NCI-H446 (cell line): ENCODE measurements around the gene MAGEA2.
"Not testable (repeated sequence)": the region's sequence is repeated elsewhere in the genome, so short reads cannot be mapped to it uniquely, and the experiment has no call there.

Experiments
- DNase-seq, 2 experiments: peaks; one replicate each; lab custom pipeline; 2025; lab: John Stamatoyannopoulos, UW

Gene MAGEA2

GRCh38 chrX:152753686-152754650 lies at the start of gene MAGEA2:
Gene MAGEA2, minus strand, starts transcription at chrX:152753842. Its CDS starts 2,479 bp downstream, at chrX:152751363.
- DNase-seq: not testable (repeated sequence)

DNA sequence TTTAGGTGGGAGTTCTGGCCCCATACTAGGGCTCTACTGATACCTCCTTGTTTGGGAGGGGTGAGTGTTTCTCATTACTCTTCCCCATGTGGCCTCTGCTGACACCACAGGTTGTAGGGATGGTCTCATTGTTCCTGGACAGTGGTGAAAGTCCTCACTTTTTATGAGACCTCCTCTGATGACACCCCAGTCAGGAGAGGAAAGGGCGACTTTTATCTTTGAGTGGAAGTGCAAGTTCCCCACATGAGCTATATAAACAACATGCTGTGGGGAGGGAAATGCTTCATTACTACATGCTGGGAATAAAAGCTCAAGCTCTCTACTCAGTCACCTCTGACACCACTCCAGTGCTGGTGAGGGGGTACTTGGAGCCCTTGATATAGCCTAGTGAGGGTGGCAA lies 45.3 kb upstream of the MAGEA2 start:
- DNase-seq: no peak

DNA sequence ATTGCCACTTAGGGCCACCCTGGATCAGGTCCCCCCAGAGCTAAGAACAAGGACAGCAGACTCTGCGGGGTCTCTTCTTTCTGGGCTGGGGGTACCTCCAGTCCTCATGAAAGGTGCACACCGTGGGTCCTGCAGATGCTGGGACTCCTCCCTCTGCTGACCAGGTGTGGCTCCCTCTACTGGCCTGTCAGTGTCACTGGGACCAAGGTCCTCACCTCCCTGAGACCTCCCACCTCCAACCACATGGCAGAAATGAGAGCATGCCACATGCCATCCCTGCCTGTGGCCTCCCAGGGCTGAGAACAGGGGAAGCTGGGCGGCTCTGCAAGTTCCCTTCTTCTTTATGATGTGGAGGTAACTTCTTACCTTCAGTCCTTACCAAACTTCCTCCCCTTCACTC lies 33.4 kb upstream of the MAGEA2 start:
- DNase-seq: not testable (repeated sequence)

- not testable (repeated sequence) for DNase-seq
These were observed 16.1 kb upstream of the MAGEA2 start, which contains the start of gene MAGEA6 for GRCh38 chrX:152769549-152770289. Gene MAGEA6, minus strand, starts transcription at chrX:152769689. Its CDS starts 2,039 bp downstream, at chrX:152767650.

DNA sequence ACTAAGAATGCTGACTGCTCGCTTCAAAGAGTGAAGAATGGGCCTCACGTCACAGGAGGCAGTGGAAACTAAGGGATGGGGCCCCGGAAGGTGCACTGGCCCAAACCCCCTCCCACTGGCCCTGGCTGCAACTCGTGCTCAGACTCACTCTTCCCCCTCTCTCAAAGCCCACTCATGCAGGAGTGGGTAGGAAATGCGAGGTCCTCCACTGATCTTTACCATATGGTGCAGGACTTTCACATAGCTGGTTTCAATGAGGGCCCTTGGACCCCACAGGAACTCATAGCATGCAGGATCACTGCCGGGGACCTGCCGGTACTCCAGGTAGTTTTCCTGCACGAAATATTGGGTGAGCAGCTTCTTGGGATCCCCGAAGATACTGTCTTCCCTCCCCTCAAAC lies 12.9 kb upstream of the MAGEA2 start:
- not testable (repeated sequence) for DNase-seq

DNA sequence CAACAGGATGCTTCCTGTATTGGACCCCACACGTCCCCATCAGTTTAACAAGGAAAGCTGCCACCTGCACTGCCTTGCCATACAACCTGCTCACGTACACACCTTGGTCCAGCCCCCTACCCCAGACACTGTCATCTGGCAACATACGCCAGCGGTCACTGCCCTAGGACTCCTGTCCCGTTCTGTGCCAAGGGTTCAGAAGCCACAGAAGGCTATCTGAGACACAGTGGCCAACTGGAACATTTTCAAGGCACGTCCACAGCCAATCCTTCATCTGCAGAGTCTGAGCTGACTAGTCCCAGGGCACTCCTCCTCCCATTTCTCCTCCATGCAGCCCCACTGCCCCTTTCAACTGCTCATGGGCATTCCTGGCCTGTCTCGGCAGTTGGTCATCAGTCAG lies 7.9 kb upstream of the MAGEA2 start:
- not testable (repeated sequence) for DNase-seq

DNA sequence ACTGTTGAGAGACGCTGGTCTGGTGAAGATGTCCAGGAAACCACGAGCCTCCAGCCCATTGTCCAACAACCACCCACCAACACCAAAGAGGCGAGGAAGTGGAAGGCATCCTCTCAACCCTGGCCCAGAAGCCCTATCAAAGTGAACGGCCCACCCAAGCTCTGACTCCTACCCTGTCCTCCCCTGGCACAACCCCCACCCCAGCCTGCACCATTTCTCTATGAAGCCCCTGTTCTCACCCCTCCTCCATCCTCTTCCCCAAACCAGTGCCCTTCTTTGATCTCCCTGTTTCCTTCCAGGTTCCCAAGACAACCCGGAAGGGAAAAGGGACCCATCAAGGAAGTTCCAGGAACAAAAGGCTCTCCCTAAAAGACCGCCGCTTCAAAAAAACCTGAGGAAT lies 5.9 kb upstream of the MAGEA2 start:
- not testable (repeated sequence) for DNase-seq

DNA sequence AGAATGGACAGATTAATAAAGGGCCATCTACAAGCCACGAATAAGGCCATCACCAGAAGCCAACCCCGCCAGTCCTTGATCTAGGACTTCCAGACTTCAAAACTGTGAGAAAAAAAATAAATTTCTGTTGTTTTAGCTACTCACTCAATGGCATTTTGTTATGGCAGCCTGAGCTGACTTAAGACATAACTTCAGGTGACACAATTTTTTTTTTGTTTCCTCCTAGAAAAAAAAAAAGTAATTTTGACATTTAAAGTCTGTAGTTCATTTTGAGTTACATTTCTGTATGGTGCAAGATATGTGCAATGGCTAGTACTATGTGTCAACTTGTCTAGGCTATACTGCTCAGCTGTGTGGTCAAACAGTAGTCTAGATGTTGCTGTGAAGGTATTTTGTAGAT lies 5.3 kb upstream of the MAGEA2 start, which contains the start of gene CSAG3:
TSS of gene CSAG3 (plus strand) at position 301 of the 400 bp plus-strand sequence.
- not testable (repeated sequence) for DNase-seq

- DNase-seq: not testable (repeated sequence)
These were observed 1.2 kb upstream of the MAGEA2 start for GRCh38 chrX:152754871-152755270.

DNA sequence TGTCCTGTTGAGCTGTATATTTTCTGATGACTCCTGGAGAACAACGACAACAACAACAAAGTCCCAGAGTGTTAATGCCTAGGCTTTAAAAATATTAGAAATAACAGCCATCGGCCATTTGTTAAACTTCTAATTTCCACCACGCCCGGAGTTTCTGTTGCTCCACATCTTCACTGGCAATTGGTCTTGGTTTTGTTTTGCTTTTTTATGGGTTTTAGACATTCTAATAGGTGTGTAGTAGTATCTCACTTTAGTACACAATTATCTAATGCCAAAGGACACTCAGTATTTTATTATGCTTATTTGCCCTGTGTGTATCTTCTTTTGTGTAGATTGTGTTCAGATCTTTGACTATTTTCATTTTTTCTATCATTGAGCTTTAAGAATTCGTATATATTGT lies 15.1 kb downstream of the MAGEA2 start:
- DNase-seq: no peak

GRCh38 chrX:152736528-152736927 lies 17.1 kb downstream of the MAGEA2 start:
- not testable (repeated sequence) for DNase-seq

DNA sequence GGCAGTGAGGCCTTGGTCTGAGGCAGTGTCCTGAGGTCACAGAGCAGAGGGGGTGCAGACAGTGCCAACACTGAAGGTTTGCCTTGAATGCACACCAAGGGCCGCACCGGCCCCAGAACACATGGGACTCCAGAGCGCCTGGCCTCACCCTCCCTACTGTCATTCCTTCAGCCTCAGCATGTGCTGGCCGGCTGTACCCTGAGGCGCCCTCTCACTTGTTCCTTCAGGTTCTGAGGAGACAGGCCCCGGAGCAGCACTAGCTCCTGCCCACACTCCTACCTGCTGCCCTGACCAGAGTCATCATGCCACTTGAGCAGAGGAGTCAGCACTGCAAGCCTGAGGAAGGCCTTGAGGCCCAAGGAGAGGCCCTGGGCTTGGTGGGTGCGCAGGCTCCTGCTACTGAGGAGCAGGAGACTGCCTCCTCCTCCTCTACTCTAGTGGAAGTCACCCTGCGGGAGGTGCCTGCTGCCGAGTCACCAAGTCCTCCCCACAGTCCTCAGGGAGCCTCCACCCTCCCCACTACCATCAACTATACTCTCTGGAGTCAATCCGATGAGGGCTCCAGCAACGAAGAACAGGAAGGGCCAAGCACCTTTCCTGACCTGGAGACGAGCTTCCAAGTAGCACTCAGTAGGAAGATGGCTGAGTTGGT lies 17.7 kb downstream of the MAGEA2 start:
- DNase-seq: no peak

DNA sequence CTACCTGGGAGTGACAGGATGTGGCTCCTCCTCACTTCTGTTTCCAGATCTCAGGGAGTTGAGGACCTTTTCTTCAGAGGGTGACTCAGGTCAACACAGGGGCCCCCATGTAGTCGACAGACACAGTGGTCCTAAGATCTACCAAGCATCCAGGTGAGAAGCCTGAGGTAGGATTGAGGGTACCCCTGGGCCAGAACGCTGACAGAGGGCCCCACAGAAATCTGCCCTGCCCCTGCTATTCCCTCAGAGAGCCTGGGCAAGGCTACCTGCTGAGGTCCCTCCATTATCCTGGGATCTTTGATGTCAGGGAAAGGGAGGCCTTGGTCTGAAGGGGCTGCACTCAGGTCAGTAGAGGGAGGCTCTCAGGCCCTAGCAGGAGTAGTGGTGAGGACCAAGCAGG lies 18.5 kb downstream of the MAGEA2 start:
- DNase-seq: no peak

DNA sequence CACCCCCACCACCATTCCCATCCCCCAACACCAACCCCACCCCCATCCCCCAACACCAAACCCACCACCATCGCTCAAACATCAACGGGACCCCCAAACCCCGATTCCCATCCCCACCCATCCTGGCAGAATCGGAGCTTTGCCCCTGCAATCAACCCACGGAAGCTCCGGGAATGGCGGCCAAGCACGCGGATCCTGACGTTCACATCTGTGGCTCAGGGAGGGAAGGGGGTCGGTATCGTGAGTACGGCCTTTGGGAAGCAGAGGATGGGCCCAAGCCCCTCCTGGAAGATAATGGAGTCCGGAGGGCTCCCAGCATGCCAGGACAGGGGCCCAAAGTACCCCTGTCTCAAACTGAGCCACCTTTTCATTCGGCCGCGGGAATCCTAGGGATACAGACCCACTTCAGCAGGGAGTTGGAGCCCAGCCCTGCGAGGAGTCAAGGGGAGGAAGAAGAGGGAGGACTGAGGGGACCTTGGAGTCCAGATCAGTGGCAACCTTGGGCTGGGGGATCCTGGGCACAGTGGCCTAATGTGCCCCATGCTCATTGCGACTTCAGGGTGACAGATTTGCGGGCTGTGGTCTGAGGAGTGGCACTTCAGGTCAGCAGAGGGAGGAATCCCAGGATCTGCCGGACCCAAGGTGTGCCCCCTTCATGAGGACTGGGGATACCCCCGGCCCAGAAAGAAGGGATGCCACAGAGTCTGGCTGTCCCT lies 19.3 kb downstream of the MAGEA2 start:
- DNase-seq: not testable (repeated sequence)

DNA sequence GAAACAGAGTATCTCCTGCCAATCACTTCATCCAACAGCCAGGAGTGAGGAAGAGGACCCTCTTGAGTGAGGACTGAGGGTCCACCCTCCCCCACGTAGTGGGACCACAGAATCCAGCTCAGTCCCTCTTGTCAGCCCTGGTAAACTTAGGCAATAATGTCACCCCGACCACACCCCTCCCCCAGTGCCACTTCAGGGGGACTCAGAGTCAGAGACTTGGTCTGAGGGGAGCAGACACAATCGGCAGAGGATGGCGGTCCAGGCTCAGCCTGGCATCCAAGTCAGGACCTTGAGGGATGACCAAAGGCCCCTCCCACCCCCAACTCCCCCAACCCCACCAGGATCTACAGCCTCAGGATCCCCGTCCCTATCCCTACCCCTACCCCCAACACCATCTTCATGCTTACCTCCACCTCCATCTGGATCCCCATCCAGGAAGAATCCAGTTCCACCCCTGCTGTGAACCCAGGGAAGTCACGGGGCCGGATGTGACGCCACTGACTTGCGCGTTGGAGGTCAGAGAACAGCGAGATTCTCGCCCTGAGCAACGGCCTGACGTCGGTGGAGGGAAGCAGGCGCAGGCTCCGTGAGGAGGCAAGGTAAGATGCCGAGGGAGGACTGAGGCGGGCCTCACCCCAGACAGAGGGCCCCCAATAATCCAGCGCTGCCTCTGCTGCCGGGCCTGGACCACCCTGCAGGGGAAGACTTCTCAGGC lies 20.2 kb downstream of the MAGEA2 start, which contains the start of the genes CSAG1 and MAGEA12:
TSS of gene CSAG1 (minus strand) at position 461 of the 715 bp plus-strand sequence. CDS start 1,261 bp downstream, outside the sequence.
TSS of gene MAGEA12 (plus strand) at position 497 of the 715 bp plus-strand sequence. CDS start 2,405 bp downstream, outside the sequence.
- DNase-seq: peak; percentile 56 to 85

GRCh38 chrX:152725409-152725808 lies 28.2 kb downstream of the MAGEA2 start:
- DNase-seq: no peak

DNA sequence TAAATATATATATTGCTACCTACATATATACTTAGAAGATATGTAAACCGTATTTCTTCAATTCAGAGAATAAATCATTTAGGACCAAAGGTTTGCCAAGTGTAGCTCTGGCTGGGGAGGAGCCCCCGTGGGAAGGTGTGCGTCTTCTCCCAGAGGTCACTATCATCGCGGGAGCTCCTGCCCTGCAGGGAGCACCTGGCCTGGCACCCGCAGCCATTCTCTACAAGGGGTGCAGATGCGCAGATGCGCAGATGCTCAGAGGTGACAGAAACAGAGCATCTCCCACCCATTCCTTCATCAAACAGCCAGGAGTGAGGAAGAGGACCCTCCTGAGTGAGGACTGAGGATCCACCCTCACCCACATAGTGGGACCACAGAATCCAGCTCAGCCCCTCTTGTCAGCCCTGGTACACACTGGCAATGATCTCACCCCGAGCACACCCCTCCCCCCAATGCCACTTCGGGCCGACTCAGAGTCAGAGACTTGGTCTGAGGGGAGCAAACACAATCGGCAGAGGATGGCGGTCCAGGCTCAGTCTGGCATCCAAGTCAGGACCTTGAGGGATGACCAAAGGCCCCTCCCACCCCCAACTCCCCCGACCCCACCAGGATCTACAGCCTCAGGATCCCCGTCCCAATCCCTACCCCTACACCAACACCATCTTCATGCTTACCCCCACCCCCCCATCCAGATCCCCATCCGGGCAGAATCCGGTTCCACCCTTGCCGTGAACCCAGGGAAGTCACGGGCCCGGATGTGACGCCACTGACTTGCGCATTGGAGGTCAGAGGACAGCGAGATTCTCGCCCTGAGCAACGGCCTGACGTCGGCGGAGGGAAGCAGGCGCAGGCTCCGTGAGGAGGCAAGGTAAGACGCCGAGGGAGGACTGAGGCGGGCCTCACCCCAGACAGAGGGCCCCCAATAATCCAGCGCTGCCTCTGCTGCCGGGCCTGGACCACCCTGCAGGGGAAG lies 39.5 kb downstream of the MAGEA2 start, which contains the start of gene MAGEA2B:
TSS of gene MAGEA2B (plus strand) at position 814 of the 973 bp plus-strand sequence. CDS start 2,479 bp downstream, outside the sequence.
- DNase-seq: not testable (repeated sequence)

DNA sequence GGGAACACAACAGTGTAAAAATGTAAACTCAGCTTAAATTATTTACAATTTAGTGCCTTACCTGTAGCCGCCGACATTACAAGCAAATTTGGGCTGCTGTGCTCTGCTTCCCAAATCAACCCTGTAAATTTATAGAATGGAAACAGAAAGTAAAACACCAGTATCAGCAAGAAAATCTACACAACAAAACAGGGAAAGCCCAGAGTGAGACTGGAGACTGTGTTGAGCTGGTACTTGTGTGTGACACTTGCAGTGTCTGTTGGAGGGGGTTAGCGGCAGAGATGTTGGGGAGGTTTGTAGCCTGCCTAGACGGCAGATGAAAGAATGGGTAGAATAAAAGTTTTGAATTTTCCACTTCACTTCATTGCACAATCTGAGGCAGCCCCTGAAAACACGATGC lies 40.4 kb downstream of the MAGEA2 start:
- DNase-seq: not testable (repeated sequence)

DNA sequence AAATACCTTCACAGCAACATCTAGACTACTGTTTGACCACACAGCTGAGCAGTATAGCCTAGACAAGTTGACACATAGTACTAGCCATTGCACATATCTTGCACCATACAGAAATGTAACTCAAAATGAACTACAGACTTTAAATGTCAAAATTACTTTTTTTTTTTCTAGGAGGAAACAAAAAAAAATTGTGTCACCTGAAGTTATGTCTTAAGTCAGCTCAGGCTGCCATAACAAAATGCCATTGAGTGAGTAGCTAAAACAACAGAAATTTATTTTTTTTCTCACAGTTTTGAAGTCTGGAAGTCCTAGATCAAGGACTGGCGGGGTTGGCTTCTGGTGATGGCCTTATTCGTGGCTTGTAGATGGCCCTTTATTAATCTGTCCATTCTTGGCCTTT lies 44.5 kb downstream of the MAGEA2 start, which contains the start of gene CSAG2:
TSS of gene CSAG2 (minus strand) at position 101 of the 400 bp plus-strand sequence. CDS start 161 bp downstream, outside the sequence.
- DNase-seq: not testable (repeated sequence)
